Duodenal mucosa (tissue), 2 donors: ENCODE data around the gene ARHGEF3.

Experiments
- H3K27ac ChIP-seq: one replicate; pipeline ENCODE4 v1.7.0; 2013; ENCODE audit warnings: low read depth, low read length
- H3K27me3 ChIP-seq, 2 donors: one replicate each; pipeline ENCODE4 v1.7.0; 2013; ENCODE audit warnings: low read length in 2 of 2, control low read depth in 1 of 2; ENCODE audit not compliant: insufficient read depth in 2 of 2, control insufficient read depth in 1 of 2
- H3K36me3 ChIP-seq, 2 donors: one replicate each; pipeline ENCODE4 v1.7.0; 2013; ENCODE audit warnings: low read length in 2 of 2, control low read depth in 1 of 2; ENCODE audit not compliant: insufficient read depth in 2 of 2, control insufficient read depth in 1 of 2
- H3K4me1 ChIP-seq, 2 donors: one replicate each; pipeline ENCODE4 v1.7.0; 2013; ENCODE audit warnings: low read length in 2 of 2, control low read depth in 1 of 2; ENCODE audit not compliant: insufficient read depth in 2 of 2, control insufficient read depth in 1 of 2
- H3K4me3 ChIP-seq, 2 donors: one replicate each; pipeline ENCODE4 v1.7.0; 2013; ENCODE audit warnings: low read length in 2 of 2, low read depth in 1 of 2
- H3K9ac ChIP-seq, 2 donors: one replicate each; pipeline ENCODE4 v1.7.0; 2013; ENCODE audit warnings: low read length in 2 of 2, low read depth in 1 of 2
- H3K9me3 ChIP-seq, 2 donors: one replicate each; pipeline ENCODE4 v1.7.0; 2013; ENCODE audit warnings: low read length in 2 of 2, control low read depth in 1 of 2; ENCODE audit not compliant: control insufficient read depth in 1 of 2

ARHGEF3 gene

GRCh38 chr3:56823421-56823926 lies 21.7 kb upstream of the ARHGEF3 start:
- H3K4me1 ChIP-seq: no peaks in the 10 kb centered on the region
- H3K36me3 ChIP-seq: no peaks in the 10 kb centered on the region
- no peak overlapping the region for H3K9ac ChIP-seq
- H3K4me3 ChIP-seq: no peak overlapping the region
- H3K27ac ChIP-seq: no peak overlapping the region
- no peaks in the 10 kb centered on the region for H3K9me3 ChIP-seq
- no peaks in the 10 kb centered on the region for H3K27me3 ChIP-seq

- no peaks in the 10 kb centered on the region for H3K36me3 ChIP-seq
- H3K4me3 ChIP-seq: no peak overlapping the region
- no peaks in the 10 kb centered on the region for H3K4me1 ChIP-seq
- no peaks in the 10 kb centered on the region for H3K9me3 ChIP-seq
- H3K27ac ChIP-seq: no peak overlapping the region
- no peak overlapping the region for H3K9ac ChIP-seq
- H3K27me3 ChIP-seq: no peaks in the 10 kb centered on the region
Observed at GRCh38 chr3:56822501-56822900, 20.8 kb upstream of the ARHGEF3 start.

GRCh38 chr3:56819016-56819809 lies 17.5 kb upstream of the ARHGEF3 start:
- H3K27me3 ChIP-seq: no peaks in the 10 kb centered on the region
- no peak overlapping the region for H3K9ac ChIP-seq
- no peaks in the 10 kb centered on the region for H3K4me1 ChIP-seq
- no peaks in the 10 kb centered on the region for H3K36me3 ChIP-seq
- H3K27ac ChIP-seq: no peak overlapping the region
- no peaks in the 10 kb centered on the region for H3K9me3 ChIP-seq
- no peak overlapping the region for H3K4me3 ChIP-seq

- H3K36me3 ChIP-seq: no peaks in the 10 kb centered on the region
- H3K27ac ChIP-seq: no peak overlapping the region
- no peaks in the 10 kb centered on the region for H3K4me1 ChIP-seq
- H3K9me3 ChIP-seq: no peaks in the 10 kb centered on the region
- no peak overlapping the region for H3K9ac ChIP-seq
- H3K4me3 ChIP-seq: no peak overlapping the region
- no peaks in the 10 kb centered on the region for H3K27me3 ChIP-seq
Observed at GRCh38 chr3:56818156-56818985, 16.6 kb upstream of the ARHGEF3 start.

- Histone ChIP-seq H3K9me3 (no peaks in the 10 kb centered on the region), H3K4me1 (no peaks in the 10 kb centered on the region), H3K36me3 (no peaks in the 10 kb centered on the region), H3K27ac (no peak overlapping the region), H3K4me3 (no peak overlapping the region), H3K27me3 (no peaks in the 10 kb centered on the region), H3K9ac (no peak overlapping the region)
Observed at GRCh38 chr3:56817646-56818045, 15.9 kb upstream of the ARHGEF3 start.

GRCh38 chr3:56816061-56816460 lies 14.3 kb upstream of the ARHGEF3 start:
- Histone ChIP-seq H3K27me3 (no peaks in the 10 kb centered on the region), H3K9ac (no peak overlapping the region), H3K27ac (no peak overlapping the region), H3K9me3 (no peaks in the 10 kb centered on the region), H3K36me3 (no peaks in the 10 kb centered on the region), H3K4me3 (no peak overlapping the region), H3K4me1 (no peaks in the 10 kb centered on the region)

GRCh38 chr3:56815589-56815988 lies 13.8 kb upstream of the ARHGEF3 start:
- Histone ChIP-seq H3K9me3 (no peaks in the 10 kb centered on the region), H3K27me3 (no peaks in the 10 kb centered on the region), H3K4me3 (no peak overlapping the region), H3K4me1 (no peaks in the 10 kb centered on the region), H3K36me3 (no peaks in the 10 kb centered on the region), H3K27ac (no peak overlapping the region), H3K9ac (no peak overlapping the region)

GRCh38 chr3:56813653-56813960 lies 11.9 kb upstream of the ARHGEF3 start:
- Histone ChIP-seq H3K4me1 (no peaks in the 10 kb centered on the region), H3K27ac (no peak overlapping the region), H3K4me3 (no peak overlapping the region), H3K36me3 (no peaks in the 10 kb centered on the region), H3K9me3 (no peaks in the 10 kb centered on the region), H3K27me3 (no peaks in the 10 kb centered on the region), H3K9ac (no peak overlapping the region)

- Histone ChIP-seq H3K4me3 (no peak overlapping the region), H3K27me3 (no peaks in the 10 kb centered on the region)
Observed at GRCh38 chr3:56812754-56813652, 11.3 kb upstream of the ARHGEF3 start.

More at GRCh38 chr3:56812754-56813652, 11.3 kb upstream of the ARHGEF3 start:
- Histone ChIP-seq H3K9ac (no peak overlapping the region), H3K9me3 (no peaks in the 10 kb centered on the region), H3K27ac (no peak overlapping the region), H3K36me3 (no peaks in the 10 kb centered on the region), H3K4me1 (no peaks in the 10 kb centered on the region)
